IPS-18c (cell line): Measurements from ENCODE around the gene MEI1.
"Not testable (repeated sequence)": the region's sequence is repeated elsewhere in the genome, so short reads cannot be mapped to it uniquely, and the experiment has no call there.

Experiments used
- H3K4me3 ChIP-seq: 2 replicates; pipeline ENCODE4 v1.7.0; 2013; ENCODE audit warnings: low read depth, mild to moderate bottlenecking, low read length, moderate library complexity; ENCODE audit not compliant: insufficient read depth
- H3K9me3 ChIP-seq: one replicate; pipeline ENCODE4 v1.6.1; 2013; ENCODE audit warnings: mild to moderate bottlenecking, low read length, moderate library complexity; ENCODE audit not compliant: control insufficient read depth, insufficient read depth

MEI1 gene, protein sequence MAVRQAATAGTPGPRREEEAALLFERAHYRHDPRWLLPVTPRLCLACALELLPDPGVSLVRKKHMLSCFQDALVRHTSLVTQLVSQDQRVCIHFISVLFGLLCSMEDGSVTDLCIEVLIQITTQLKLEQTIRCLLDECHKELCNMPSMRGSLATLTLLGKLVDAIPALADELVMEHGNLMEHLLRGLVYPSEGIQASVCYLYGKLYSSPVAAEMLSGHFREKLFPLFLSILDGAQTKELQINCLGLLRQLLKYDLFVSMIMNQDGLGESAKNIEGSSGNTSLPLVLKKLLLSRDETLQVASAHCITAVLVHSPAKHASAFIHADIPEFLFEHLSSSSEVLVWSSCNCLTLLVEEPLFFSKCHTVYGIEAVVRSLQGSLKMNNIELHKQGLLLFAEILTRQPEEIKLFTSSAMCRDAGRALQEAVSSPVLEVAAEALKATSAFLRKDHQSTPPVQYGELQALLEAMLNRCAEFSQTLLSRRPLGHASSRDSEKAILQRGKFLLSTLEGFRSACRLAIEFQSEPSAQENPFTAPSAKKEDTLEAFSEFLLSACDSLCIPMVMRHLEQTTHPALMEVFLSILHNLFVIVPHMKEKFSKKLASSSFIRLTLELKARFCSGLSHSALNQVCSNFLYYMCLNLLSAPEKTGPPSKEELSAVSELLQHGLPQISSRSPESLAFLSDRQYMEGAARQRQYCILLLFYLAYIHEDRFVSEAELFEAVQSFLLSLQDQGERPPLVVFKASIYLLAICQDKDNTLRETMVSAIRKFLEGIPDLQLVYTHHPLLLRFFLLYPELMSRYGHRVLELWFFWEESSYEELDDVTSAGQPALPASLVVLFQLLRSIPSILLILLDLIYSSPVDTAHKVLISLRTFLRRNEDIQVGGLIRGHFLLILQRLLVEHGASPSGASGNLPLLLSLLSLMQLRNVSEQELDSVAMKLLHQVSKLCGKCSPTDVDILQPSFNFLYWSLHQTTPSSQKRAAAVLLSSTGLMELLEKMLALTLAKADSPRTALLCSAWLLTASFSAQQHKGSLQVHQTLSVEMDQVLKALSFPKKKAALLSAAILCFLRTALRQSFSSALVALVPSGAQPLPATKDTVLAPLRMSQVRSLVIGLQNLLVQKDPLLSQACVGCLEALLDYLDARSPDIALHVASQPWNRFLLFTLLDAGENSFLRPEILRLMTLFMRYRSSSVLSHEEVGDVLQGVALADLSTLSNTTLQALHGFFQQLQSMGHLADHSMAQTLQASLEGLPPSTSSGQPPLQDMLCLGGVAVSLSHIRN

DNA sequence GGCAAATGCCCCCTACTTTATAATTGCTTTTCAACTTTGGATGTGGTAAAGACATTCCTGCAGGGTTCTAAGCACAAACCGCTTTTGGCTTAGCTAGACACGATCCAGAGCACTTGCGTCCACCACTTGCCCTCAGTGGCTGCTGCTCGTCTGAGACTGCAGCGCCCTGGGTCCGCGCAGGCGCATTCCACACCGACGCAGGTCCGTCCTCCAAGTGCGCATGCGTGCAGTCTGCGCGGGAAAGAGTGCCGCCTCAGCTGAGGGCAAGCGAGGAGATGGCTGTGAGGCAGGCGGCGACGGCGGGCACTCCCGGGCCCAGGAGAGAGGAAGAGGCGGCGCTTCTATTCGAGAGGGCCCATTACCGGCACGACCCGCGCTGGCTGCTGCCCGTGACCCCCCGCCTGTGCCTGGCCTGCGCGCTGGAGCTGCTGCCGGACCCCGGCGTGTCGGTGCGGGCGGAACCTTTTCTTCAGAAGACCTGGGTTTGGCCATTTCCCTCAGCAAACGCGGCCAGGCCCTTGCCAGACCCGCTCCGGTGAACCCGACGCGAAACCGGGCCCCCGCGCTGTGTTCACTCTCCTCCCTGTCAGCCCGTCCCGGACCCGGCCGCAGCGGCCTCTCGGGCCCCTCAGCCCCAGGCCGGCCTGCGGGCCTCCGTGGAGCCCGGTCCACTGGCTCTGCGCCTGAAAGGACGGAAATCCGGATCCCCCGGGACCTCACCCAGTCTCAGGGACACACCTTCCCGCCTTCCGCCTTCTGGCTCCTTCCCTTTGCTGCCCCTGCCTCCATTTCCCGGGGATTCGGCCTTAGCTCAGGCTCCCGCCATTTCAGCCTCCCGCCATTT, at the start of gene MEI1:
TSS of gene MEI1 (plus strand) at position 240 of the 844 bp plus-strand sequence. CDS start at position 276, 36 bp downstream.
- H3K4me3 ChIP-seq: no peak within 1 kb of the TSS
- no peaks in the 10 kb centered on the region for H3K9me3 ChIP-seq

DNA sequence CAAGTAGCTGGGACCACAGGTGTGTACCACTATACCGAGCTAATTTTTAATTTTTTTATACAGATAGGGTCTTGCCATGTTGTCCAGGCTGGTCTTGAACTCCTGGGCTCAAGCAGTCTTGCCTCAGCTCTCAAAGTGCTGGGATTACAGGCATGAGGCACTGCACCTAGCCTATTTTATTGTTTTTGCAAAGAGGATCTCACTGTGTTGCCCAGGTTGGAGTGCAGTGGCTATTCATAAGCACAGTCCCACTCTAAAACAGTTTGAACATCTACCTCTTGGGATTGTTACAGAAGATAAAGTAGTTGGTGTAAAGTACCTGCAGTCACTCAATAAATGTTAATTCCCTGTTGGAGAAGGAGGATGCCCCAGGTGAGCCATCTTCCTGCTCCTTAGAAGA, 49.1 kb upstream of the MEI1 start:
- Histone ChIP-seq H3K4me3 (no peak overlapping the region), H3K9me3 (no peaks in the 10 kb centered on the region)

DNA sequence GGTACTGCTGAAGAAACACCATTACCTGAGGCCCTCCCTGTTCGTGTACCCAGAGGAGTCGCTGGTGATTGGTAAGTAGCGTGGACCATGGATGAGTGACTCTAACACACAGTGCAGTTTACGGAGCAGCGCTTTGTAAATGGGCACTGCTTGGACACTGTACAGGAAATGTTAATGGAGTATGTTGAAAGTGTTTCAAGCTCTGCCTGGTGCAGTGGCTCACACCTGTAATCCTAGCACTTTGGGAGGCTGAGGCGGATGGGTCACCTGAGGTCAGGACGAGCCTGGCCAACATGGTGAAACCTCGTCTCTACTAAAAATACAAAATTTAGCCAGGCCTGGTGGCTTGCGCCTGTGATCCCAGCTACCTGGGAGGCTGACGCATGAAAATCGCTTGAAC, 48.5 kb upstream of the MEI1 start:
- Histone ChIP-seq H3K9me3 (no peaks in the 10 kb centered on the region), H3K4me3 (no peak overlapping the region)

DNA sequence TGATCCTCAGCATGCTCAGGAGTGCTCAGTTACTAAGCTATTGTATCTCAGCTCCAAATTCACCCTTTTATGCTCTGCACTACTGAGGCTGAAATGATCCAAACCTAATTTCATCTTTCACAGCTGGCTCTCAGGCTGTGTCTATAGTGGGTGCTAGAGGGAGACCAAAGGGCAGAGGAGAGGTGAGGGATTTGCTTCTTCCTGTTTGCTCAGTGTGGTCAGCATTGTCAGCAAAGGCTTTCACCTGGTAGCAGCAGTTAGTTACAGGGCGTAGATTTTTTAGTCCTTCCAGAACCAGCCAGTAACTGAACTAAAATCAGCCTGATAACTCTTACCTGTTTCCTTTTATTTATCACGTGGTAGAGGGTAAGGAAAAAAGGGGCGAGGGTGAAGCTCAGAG, 45.0 kb upstream of the MEI1 start:
- Histone ChIP-seq H3K9me3 (no peaks in the 10 kb centered on the region), H3K4me3 (no peak overlapping the region)

DNA sequence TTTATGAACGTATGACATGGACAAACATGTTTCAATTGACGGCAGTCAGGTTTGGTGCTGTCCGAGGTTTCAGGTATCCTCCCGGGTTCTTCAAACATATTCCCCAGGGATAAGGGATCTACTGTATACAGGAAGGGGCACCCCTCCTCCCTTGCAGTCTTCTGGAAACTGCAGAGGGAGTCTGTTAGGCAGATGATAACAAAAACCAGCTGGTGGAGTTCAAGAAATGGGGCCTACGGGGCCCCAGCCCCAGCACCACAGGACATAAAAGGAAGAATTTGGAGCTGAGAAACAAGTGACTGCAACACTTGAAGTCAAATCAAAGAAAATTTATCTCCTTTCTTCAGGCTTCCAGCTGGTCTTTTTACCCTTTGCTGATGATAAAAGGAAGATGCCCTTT, 42.7 kb upstream of the MEI1 start:
- H3K4me3 ChIP-seq: no peak overlapping the region
- no peaks in the 10 kb centered on the region for H3K9me3 ChIP-seq

DNA sequence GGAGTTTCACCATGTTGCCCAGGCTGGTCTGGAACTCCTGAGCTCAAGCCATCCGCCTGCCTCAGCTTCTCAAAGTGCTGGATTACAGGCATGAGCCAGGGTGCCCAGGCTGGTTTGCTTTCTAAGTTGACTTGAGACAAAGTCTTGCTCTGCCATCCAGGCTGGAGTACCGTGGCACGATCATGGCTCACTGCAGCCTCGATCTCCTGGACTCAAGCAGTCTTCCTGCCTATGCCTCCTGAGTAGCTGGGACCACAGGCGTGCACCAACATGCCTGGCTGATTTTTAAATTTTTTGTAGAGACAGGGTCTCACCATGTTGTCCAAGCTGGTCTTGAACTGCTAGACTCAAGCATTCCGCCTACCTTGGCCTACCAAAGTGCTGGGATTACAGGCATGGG, 41.6 kb upstream of the MEI1 start:
- no peak overlapping the region for H3K4me3 ChIP-seq

DNA sequence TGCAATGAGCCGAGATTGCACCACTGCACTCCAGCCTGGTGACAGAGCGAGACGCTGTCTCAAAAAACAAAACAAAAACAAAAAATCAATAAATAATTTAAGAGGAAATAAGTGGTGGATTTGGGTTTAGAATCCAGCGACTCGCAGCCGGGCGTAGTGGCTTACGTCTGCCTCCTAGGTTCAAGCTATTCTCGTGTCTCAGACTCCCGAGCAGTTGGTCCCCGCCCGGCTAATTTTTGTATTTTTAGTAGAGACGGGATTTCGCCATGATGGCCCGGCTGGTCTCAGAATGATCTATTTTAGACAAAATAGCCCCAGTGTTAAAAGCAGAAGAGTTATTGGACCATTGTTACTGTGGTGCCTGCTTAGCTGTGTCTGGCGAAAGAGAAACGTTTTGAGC, 40.4 kb upstream of the MEI1 start:
- H3K9me3 ChIP-seq: no peaks in the 10 kb centered on the region
- H3K4me3 ChIP-seq: no peak overlapping the region

More for the DNA sequence above, 41.6 kb upstream of the MEI1 start:
- H3K9me3 ChIP-seq: no peaks in the 10 kb centered on the region

DNA sequence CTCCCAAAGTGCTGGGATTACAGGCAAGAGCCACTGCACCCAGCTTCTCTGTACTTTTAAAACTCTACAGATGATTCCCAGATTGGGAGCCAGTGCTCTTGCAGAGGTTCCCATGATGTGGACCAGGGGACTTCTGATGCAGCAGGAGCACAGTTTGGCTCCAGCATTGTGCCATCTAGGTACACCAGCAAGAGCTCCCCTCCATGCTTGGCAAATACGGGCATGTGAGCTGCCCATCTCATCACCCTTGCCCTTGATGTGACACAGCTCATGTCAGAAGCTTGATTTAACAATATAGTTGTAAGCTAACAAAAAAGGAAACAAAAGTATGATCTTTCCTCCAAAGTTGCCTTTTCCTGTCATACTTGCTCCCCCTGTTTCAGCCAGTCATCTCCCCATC, 39.4 kb upstream of the MEI1 start:
- no peaks in the 10 kb centered on the region for H3K9me3 ChIP-seq
- H3K4me3 ChIP-seq: no peak overlapping the region

DNA sequence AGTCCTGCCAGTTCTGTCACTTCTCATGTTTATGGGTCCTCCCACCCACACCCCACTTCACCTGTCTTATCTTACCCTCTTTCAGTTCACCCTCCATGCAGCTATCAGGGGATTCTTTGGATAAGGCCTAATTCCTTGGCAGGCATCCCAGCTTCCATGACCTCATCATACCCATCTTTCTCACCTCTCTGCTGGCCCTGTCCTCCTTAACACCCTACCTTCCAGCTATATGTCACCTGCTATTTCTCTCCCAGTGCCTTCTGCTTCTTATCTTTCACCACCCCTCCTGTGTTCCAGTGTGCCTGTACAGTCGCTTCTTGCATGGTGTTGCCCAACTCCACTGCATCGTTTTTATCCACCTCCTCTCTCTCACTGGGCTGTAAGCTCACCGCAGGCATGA, 38.9 kb upstream of the MEI1 start:
- no peak overlapping the region for H3K4me3 ChIP-seq
- H3K9me3 ChIP-seq: no peaks in the 10 kb centered on the region

DNA sequence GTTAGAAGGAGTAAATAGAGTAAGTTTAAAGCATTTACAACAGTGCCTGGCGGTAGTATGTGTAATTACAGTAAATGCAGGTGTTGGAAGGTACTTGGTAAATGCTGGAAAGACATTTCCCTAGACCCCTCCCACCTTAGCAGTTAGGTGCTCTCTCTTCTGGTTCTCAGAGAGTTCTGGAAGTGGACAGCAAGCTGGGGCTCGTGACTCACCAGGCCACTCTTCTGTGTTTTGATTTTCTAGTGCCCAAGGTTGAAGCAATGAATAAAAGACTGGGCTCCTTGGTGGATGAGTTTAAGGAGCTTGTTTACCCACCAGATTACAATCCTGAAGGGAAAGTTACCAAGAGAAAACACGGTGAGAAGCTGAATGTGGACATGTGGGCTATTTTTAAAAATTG, 38.2 kb upstream of the MEI1 start:
- no peak overlapping the region for H3K4me3 ChIP-seq
- H3K9me3 ChIP-seq: no peaks in the 10 kb centered on the region

DNA sequence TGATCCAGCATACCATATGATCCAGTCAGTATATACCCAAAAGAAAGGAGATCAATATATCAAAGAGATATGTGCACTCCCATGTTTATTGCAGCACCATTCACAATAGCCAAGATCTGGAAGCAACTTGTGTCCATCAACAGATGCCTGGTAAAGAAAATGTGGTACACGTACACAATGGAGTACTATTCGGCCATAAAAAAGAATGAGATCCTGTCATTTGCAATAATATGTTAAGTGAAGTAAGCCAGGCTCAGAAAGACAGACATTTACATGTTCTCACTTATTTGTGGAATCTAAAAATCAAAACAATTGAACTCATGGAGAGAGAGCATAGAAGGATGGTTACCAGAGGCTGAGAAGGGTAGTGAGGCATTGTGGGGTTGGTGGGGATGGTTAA, 37.6 kb upstream of the MEI1 start:
- Histone ChIP-seq H3K4me3 (no peak overlapping the region), H3K9me3 (no peaks in the 10 kb centered on the region)

DNA sequence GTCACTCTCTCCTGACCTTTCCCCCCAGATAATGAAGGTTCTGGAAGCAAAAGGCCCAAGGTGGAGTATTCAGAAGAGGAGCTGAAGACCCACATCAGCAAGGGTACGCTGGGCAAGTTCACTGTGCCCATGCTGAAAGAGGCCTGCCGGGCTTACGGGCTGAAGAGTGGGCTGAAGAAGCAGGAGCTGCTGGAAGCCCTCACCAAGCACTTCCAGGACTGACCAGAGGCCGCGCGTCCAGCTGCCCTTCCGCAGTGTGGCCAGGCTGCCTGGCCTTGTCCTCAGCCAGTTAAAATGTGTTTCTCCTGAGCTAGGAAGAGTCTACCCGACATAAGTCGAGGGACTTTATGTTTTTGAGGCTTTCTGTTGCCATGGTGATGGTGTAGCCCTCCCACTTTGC, 35.7 kb upstream of the MEI1 start:
- not testable (repeated sequence) for H3K9me3 ChIP-seq, H3K4me3 ChIP-seq

DNA sequence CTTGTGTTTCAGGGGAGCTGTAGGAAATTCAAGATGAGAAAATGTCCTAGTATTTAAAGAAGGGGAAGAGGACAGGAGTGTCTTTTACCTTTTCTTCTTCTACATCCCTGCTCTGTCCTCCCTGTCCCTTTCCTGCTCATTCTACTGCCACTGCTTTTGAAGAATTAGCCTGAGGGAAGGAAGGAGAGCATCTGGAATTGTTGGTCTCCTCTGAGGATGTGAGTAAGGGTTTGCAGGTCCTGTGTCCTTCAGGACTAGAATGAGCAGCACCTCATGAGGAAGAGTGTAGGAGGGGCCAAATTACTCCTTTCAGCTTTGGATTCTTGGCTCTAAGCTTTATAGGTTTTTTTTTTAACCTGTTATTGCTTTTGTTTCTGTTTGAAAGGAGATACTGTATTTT, 34.8 kb upstream of the MEI1 start:
- no peaks in the 10 kb centered on the region for H3K9me3 ChIP-seq
- H3K4me3 ChIP-seq: no peak overlapping the region

DNA sequence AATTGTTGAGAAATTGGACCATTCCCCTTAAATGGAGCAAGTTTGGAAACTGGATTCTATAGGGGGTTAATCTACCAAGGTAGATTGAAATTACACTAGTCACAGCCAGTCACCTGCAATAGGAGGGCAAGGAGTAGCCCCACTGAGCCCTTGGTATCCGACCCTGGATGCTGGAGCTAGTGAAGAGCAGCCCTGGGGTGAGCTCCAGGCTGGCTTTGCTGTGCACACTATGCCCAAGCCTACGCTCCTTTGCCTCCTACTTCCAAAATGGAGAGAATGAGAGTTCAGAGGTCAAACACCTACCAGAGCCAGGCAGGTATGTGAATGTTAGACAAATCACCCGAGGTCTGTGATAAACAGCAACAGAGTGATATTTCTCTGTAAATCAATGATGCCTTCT, 34.4 kb upstream of the MEI1 start:
- no peaks in the 10 kb centered on the region for H3K9me3 ChIP-seq

DNA sequence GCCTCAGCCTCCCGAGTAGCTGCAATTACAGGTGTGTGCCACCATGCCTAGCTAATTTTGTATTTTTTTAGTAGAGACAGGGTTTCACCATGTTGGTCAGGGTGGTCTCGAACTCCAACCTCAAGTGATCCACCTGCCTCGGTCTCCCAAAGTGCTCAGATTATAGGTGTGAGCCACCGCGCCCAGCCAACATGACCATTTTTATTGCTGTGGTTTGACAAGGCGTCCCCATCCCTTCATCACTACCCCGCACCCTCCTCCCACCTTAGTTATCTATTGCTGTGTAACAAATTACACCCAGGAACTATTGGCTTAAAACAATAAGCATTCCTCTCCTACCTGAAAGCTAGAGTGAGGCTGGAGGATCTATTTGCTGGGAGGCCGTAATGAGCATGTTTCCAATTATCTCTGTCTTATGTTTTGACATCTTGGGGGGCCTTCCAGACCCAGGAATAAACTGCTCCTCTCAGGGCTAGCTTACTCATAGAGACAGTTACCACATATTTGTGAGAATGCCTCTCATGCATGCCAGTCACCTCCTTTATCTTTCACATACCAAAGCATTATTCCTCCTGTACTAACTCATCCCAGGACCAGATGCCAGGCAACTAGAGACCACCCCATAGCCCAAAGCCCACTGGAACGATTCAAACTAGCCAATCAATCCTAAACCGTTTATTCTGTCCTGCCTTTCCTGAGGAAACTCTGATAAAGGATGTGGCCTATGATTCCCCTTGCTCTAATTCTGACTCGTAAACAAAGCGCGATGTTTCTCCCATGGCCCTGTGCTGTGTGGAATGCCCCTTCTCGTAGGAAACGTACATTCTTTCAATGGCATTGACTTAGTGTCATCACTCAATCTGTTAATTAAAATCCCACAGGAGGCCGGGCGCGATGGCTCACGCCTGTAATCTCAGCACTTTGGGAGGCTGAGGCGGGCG, 30.1 kb upstream of the MEI1 start:
- no peak overlapping the region for H3K4me3 ChIP-seq
- H3K9me3 ChIP-seq: no peaks in the 10 kb centered on the region

More for the DNA sequence above, 34.4 kb upstream of the MEI1 start:
- no peak overlapping the region for H3K4me3 ChIP-seq

DNA sequence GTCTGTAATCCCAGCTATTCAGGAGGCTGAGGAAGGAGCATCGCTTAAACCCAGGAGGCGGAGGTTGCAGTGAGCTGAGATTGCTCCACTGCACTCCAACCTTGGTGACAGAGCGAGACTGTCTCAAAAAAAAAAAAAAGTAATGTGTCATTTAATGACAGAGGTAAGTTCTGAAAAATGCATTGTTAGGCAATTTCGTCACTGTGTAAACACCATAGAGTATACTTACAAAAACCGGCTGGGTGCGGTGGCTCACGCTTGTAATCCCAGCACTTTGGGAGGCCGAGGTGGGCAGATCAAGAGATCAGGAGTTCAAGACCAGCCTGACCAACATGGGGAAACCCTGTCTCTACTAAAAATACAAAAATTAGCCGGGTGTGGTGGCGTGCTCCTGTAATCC, 27.2 kb upstream of the MEI1 start:
- H3K4me3 ChIP-seq, H3K9me3 ChIP-seq: not testable (repeated sequence)
